HepG2 (cell line): Measurements from ENCODE around the gene VASN. TPM values are rescaled to one million over a fixed set of nuclear protein-coding genes. Genes with fewer than 3 reads are reported as not detected.
A peak's percentile ranks its signal among the peaks of the same experiment; 100 is the strongest.

Source experiments
- AHR ChIP-seq: IDR thresholded peaks from 2 replicates; pipeline ENCODE4 v1.6.1; 2018; ENCODE audit warnings: missing genetic modification reagents, missing compliant biosample characterization
- BCL6 ChIP-seq: IDR thresholded peaks from 2 replicates; pipeline ENCODE4 v1.6.1; 2016; ENCODE audit warnings: missing genetic modification reagents, missing compliant biosample characterization
- FOSL2 ChIP-seq: sonication (generic); formaldehyde crosslinking; IDR thresholded peaks from 2 replicates; pipeline ENCODE4 v1.4.0; 2020; ENCODE audit warnings: missing genetic modification reagents
- HNF4A ChIP-seq: sonication (generic); formaldehyde crosslinking; IDR thresholded peaks from 2 replicates; pipeline ENCODE4 v1.4.0; 2020; ENCODE audit warnings: missing genetic modification reagents
- NFKB2 ChIP-seq: sonication (generic); formaldehyde crosslinking; IDR thresholded peaks from 2 replicates; pipeline ENCODE4 v1.4.0; 2020; ENCODE audit warnings: missing genetic modification reagents, borderline replicate concordance
- NR2F1 ChIP-seq, 2 experiments: fragments of 450-650 bp in 1 of 2; formaldehyde crosslinking in 1 of 2; IDR thresholded peaks; 2 replicates each; pipeline versions ENCODE4 v1.5.0 to v1.6.1; 2016 to 2020; ENCODE audit warnings: mild to moderate bottlenecking in 1 of 2, missing compliant biosample characterization in 1 of 2, missing genetic modification reagents in 1 of 2, moderate library complexity in 1 of 2
- PITX1 ChIP-seq: sonication (generic); formaldehyde crosslinking; IDR thresholded peaks from 2 replicates; pipeline ENCODE4 v1.5.1; 2020; ENCODE audit warnings: mild to moderate bottlenecking, missing genetic modification reagents
- SATB2 ChIP-seq: sonication (generic); formaldehyde crosslinking; IDR thresholded peaks from 2 replicates; pipeline ENCODE4 v1.5.0; 2020; ENCODE audit warnings: missing genetic modification reagents
- ZNF569 ChIP-seq: sonication (generic); formaldehyde crosslinking; IDR thresholded peaks from 2 replicates; pipeline ENCODE4 v1.5.0; 2020; ENCODE audit warnings: mild to moderate bottlenecking, missing genetic modification reagents, moderate library complexity, borderline replicate concordance
- polyA plus RNA-seq, 8 experiments: library from polyadenylated mRNA; depleted of rRNA in 3 of 8; stranded (reverse) in 7 of 8; unstranded in 1 of 8; fragments of >200 nt; fragmentation: Illumina TruSeq in 4 of 8; extraction: Trizol in 4 of 8; gene quantifications; 2 replicates each; pipeline versions ENCODE4 v1.2.1 to v1.2.3, GENCODE V29; 2011 to 2016; ENCODE audit warnings: low read depth in 4 of 8, missing spikeins in 1 of 8, mixed read lengths in 1 of 8; ENCODE audit not compliant: insufficient read depth in 1 of 8
- total RNA-seq, 5 experiments: library from RNA; depleted of rRNA; stranded (reverse); fragments of >200 nt; fragmentation: Illumina TruSeq; extraction: Trizol; gene quantifications; 2 replicates each; pipeline ENCODE4 v1.2.3, GENCODE V29; 2016; ENCODE audit warnings: low read depth in 1 of 5
- TF ChIP-seq, protein P1 (sequence below): sonication (generic); formaldehyde crosslinking; IDR thresholded peaks from 2 replicates; pipeline ENCODE4 v1.8.0; 2022; ENCODE audit warnings: mild to moderate bottlenecking, missing genetic modification reagents
- TF ChIP-seq, protein P2 (sequence below): sonication (generic); formaldehyde crosslinking; IDR thresholded peaks from 2 replicates; pipeline ENCODE4 v1.5.0; 2020; ENCODE audit warnings: missing genetic modification reagents
- TF ChIP-seq, protein P3 (sequence below), 2 experiments: sonication (generic) in 1 of 2; formaldehyde crosslinking in 1 of 2; IDR thresholded peaks; 2 replicates each; pipeline versions ENCODE4 v1.6.1 to v1.9.0; 2014 to 2022; ENCODE audit warnings: antibody characterized with exemption in 1 of 2, borderline replicate concordance in 1 of 2, inconsistent platforms in 1 of 2, low read depth in 1 of 2, missing genetic modification reagents in 1 of 2
- TF ChIP-seq, protein P4 (sequence below): sonication (generic); formaldehyde crosslinking; IDR thresholded peaks from 2 replicates; pipeline ENCODE4 v1.4.0; 2020; ENCODE audit warnings: missing genetic modification reagents
- TF ChIP-seq, protein P5 (sequence below): IDR thresholded peaks from 2 replicates; pipeline ENCODE4 v1.6.1; 2016

VASN gene
- total and polyA plus RNA-seq, 2 of the 13 experiments (the other 11 are each of a cell fraction or from before 2014, with no cell fraction given) = 8.4 to 18.2 TPM

DNA sequence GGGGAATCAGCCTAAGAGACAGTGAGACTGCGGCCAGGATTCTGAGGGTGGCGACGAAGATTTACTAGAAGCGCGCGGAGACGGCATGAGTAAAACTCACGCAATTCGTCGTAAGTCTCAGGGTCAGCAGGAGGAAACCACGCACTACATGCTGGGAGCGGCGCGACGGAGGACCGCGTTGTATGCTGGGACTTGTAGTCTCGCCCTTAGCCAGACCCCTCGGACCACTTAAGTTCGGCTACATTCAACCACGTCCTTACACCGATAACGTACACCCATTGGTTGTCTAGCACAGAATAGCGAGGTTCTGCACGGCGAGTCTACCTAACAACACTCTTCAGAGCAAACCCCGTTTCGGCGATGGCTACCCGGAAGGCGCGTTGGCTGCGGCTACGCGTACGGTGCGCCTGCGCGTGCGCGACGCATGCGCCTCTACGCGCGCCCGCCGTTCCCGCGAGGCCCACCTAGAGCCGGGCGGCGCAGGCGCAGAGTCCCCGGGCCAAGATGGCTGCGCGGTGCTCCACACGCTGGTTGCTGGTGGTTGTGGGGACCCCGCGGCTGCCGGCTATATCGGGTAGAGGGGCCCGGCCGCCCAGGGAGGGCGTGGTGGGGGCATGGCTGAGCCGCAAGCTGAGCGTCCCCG, 53.9 kb downstream of the VASN start, which contains the start of gene DNAJA3 (continued):
- TF ChIP-seq, protein P1, sequence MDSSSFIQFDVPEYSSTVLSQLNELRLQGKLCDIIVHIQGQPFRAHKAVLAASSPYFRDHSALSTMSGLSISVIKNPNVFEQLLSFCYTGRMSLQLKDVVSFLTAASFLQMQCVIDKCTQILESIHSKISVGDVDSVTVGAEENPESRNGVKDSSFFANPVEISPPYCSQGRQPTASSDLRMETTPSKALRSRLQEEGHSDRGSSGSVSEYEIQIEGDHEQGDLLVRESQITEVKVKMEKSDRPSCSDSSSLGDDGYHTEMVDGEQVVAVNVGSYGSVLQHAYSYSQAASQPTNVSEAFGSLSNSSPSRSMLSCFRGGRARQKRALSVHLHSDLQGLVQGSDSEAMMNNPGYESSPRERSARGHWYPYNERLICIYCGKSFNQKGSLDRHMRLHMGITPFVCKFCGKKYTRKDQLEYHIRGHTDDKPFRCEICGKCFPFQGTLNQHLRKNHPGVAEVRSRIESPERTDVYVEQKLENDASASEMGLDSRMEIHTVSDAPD (CRISPR knock-in tag) = peak; percentile 37; the same call in 1 of the 2 replicates
- no peak for TF ChIP-seq ZNF569 (CRISPR knock-in tag)
- TF ChIP-seq, protein P2, sequence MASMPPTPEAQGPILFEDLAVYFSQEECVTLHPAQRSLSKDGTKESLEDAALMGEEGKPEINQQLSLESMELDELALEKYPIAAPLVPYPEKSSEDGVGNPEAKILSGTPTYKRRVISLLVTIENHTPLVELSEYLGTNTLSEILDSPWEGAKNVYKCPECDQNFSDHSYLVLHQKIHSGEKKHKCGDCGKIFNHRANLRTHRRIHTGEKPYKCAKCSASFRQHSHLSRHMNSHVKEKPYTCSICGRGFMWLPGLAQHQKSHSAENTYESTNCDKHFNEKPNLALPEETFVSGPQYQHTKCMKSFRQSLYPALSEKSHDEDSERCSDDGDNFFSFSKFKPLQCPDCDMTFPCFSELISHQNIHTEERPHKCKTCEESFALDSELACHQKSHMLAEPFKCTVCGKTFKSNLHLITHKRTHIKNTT (CRISPR knock-in tag) = no peak
- TF ChIP-seq, protein P3, sequence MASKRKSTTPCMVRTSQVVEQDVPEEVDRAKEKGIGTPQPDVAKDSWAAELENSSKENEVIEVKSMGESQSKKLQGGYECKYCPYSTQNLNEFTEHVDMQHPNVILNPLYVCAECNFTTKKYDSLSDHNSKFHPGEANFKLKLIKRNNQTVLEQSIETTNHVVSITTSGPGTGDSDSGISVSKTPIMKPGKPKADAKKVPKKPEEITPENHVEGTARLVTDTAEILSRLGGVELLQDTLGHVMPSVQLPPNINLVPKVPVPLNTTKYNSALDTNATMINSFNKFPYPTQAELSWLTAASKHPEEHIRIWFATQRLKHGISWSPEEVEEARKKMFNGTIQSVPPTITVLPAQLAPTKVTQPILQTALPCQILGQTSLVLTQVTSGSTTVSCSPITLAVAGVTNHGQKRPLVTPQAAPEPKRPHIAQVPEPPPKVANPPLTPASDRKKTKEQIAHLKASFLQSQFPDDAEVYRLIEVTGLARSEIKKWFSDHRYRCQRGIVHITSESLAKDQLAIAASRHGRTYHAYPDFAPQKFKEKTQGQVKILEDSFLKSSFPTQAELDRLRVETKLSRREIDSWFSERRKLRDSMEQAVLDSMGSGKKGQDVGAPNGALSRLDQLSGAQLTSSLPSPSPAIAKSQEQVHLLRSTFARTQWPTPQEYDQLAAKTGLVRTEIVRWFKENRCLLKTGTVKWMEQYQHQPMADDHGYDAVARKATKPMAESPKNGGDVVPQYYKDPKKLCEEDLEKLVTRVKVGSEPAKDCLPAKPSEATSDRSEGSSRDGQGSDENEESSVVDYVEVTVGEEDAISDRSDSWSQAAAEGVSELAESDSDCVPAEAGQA (IDR thresholded peaks at IDR 0.05; ENCODE audit: low read depth) = peak; percentile 74; the same call in 1 of the 2 replicates
- TF ChIP-seq, protein P3 (CRISPR knock-in tag; IDR thresholded peaks at IDR 0.05; ENCODE audit: borderline replicate concordance) = no peak
- TF ChIP-seq PITX1 (CRISPR knock-in tag) = peak; percentile 6
- TF ChIP-seq, protein P4, sequence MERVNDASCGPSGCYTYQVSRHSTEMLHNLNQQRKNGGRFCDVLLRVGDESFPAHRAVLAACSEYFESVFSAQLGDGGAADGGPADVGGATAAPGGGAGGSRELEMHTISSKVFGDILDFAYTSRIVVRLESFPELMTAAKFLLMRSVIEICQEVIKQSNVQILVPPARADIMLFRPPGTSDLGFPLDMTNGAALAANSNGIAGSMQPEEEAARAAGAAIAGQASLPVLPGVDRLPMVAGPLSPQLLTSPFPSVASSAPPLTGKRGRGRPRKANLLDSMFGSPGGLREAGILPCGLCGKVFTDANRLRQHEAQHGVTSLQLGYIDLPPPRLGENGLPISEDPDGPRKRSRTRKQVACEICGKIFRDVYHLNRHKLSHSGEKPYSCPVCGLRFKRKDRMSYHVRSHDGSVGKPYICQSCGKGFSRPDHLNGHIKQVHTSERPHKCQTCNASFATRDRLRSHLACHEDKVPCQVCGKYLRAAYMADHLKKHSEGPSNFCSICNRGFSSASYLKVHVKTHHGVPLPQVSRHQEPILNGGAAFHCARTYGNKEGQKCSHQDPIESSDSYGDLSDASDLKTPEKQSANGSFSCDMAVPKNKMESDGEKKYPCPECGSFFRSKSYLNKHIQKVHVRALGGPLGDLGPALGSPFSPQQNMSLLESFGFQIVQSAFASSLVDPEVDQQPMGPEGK = no peak
- TF ChIP-seq AHR (CRISPR knock-in tag) = no peak
- 0 out of 2 replicates have a peak, but pooled peaks have one; percentile 2 for TF ChIP-seq FOSL2 (CRISPR knock-in tag)
- TF ChIP-seq NFKB2 = no peak
- no peak for TF ChIP-seq BCL6 (CRISPR knock-in tag)
- TF ChIP-seq SATB2 (CRISPR knock-in tag) = no peak
- TF ChIP-seq, protein P5, sequence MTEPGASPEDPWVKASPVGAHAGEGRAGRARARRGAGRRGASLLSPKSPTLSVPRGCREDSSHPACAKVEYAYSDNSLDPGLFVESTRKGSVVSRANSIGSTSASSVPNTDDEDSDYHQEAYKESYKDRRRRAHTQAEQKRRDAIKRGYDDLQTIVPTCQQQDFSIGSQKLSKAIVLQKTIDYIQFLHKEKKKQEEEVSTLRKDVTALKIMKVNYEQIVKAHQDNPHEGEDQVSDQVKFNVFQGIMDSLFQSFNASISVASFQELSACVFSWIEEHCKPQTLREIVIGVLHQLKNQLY (CRISPR knock-in tag) = no peak
- TF ChIP-seq HNF4A (CRISPR knock-in tag) = no peak
- TF ChIP-seq NR2F1 (CRISPR knock-in tag; IDR thresholded peaks at IDR 0.05) = no peak
